Germinal center (tissue), 1 donor: Measurements from ENCODE around the gene CMBL.
"Not testable (repeated sequence)": the region's sequence is repeated elsewhere in the genome, so short reads cannot be mapped to it uniquely, and the experiment has no call there.

ENCODE experiments used
- DNase-seq: peaks from one replicate; pipeline ENCODE4 v3.0.0; 2012; ENCODE audit warnings: mixed read lengths, low spot score

CMBL gene

DNA sequence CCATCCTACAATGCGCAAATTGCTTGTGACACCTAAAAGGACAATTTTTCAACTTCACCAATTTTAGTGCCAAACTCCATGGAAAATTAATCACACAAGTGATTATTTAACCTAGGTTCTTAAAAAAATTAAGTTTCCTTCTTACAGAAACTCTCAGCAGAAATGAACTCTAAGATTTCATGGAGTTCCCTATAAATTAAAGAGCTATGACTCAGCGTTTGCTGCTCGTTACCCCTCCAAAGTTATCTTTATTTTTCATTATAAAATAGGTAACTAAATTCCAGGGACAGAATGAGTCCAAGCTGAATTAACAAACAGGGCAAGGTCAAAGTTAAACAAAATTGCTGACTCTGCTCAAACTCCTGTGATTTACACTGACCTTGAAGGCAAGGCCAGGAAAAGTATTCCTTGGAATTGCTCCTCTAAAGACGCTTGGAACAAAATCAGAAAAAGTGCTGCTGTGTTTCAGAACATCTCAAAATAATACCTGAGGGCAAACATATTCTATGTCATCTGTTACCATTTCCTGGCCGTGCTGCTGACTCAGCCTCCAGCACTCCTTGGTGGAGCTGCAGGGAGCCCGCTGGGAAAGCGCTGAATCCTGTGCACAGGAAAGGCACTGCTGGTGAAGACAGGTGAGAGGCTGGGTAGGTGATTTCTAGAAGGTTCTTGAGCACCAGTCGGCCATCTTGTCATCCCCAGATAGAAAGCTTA lies 2.5 kb upstream of the CMBL start:
- DNase-seq: no peak

DNA sequence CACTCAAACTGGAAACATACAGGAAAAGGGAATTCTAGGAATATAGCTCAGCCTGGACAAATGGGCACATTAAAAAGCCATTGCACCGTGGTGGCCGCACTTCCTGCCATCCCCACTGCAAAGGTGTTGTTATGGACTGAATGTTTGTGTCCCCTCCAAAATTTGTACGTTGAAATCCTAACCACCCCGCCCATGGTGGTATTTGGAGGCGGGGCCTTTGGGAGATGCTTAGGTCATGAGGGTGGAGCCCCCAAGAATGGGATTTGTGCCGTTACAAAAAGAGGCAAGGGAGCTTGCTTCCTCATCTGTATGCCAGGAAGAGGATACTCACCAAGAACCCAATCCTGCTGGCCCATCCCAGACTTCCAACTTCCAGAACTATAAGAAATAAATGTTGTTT lies 1.1 kb upstream of the CMBL start:
- no peak for DNase-seq

DNA sequence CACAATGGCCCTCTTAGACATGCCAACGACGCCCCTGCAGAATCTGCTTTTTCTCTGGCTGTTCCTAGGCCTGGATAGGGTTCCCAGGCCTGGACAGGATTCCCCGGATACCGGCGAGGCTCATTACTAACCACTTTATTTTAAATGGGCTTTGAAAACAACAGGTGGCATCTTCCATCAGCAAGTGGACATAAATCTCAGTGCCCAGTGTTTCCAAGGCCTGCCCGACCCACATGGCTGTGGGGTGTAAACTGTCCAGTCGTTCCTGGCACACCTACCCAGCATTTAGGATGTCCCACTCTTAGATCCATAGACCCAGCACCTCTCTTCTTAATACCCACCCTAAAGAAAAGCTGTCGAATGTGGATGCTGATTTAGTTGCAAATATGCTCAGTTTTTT lies 896 bp downstream of the CMBL start:
- DNase-seq: no peak

DNA sequence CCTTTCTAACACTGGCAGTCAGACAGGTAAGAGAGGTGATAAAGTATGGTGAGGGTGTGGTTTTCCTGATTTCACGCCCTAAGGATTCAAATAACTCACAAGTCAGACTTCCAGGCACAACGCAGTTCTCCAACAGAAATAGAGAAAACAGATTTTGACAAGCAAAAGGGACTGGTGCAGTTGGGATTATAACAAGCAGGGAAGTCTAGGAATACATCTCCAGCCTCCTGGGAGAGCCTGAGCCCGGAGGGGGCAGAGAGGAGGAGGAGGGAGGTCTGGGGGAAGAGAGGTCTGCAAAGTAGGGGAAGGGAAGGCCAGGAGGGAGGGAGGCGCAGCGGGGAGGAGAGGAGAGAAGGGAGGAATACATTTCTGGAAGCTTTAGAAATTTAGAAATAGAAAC lies 1.6 kb downstream of the CMBL start:
- no peak for DNase-seq

DNA sequence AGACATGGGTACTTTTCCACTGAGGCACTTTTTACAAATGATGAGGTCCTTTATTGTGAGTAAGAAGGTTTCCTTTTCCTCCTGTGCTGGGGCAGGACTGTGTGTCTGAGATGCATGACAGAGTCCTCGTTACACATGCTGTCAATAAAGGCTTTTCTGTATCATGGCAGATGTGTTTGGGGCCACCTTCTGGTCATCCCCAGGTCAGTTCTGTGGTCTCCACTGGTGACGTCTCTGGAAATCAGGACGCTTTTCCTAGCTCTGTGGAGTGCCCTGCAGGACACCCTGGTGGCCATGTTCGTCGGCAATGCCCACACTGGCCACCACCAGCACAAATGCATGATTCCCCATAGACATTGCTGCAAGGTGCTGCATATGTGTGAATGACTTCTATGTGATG lies 2.8 kb downstream of the CMBL start:
- DNase-seq: no peak

DNA sequence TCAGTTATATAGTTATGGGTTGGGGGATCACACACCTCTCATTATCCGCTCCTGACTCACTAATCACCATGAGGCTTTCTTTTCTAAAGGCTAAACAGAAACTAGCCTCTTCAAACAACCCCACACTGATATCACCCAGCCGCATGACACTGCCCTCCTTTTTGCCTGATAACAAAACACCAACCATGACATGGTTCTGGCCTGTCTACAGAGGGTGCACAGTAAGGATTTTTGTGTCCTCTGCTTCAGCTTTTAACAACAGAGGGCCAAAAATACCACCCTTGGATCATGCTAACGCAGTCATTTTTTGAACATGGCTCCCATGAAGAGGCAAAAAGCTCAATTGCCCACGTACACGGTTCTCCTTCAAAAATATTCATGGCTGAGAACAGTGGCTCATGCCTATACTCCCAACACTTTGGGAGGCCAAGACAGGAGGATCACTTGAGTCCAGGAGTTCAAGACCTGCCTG lies 4.0 kb downstream of the CMBL start:
- no peak for DNase-seq

DNA sequence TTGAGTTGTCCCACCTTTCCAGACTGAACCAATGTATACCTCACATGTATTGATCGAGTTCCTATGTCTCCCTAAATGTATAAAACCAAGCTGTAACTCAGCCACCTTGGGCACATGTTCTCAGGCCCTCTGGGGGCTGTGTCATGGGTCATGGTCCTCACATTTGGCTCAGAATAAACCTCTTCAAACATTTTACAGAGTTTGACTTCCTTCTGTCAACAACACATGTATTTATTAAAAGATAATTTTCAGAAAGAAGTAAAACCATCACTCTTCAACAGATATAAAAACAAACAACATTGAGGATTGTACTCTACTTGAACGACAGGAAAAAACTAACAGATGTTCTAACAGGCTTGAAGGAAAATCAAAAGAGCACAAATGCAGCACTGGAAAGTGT lies 4.5 kb downstream of the CMBL start:
- no peak for DNase-seq

DNA sequence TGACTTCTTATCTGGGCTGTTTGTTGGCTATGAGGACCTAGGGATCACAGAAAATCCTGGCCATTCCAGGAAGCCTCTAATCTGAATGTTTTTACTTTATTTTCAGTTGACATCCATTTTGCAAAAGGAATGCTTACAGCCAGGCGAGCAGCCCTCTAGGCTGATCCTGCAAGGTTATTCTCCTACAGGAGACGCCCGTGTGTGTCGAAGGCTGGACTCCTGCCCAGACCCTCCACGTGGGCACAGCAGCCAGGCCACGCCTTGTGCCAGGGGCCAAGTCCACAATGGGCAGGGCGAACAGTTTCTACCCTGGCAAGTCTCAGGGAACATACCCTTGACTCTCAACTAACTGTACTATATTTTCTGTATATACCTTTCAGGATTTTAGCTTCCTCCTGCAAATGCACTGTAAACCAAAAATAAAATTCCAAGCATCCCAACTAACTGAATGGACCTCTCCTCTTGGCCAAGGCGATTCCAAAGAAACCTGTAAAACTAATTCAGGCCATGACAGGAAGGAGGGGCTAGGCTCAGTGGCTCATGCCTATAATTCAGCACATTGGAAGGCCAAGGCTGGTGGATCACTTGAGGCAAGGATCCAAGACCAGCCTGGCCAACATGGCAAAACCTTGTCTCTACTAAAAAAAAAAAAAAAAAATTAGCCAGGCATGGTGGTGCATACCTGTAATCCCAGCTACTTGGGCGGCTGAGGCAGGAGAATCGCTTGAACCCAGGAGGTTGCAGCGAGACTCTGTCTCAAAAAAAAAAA lies 5.7 kb downstream of the CMBL start:
- no peak for DNase-seq

DNA sequence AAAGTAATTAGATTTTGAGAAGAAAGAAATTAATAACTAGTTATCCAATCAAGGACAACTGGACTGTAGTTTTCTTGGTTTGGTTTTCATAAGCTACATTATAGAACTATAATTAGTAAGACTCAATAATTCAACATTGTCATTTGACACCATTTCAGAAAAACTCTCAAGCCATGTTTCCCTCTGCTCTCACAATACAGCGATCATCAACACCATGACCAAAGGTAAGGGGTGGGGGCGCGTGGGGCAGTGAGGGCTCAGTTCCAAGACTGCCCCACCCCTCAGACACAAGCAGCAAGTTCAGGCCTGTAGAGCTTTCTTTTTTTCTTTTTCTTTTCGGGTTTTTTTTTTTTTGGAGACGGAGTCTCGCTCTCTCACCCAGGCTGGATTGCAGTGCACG lies 6.4 kb downstream of the CMBL start:
- no peak for DNase-seq

DNA sequence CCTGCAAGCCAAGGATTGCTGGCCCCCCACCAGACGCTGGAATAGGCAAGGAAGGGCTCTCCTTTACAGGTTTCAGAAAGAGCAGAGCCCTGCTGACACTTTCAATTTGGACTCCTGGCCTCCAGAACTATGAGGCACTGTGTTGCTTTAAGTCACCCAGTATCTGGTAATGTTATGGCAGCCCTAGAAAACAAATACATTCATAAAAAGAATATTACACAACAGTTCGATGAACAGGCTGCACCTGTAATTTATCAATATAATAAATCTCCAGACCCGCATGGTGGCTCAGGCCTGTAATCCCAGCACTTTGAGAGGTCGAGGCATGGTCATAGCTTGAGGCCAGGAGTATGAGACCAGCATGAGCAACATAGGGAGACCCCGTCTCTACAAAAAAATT lies 7.5 kb downstream of the CMBL start:
- no peak for DNase-seq

DNA sequence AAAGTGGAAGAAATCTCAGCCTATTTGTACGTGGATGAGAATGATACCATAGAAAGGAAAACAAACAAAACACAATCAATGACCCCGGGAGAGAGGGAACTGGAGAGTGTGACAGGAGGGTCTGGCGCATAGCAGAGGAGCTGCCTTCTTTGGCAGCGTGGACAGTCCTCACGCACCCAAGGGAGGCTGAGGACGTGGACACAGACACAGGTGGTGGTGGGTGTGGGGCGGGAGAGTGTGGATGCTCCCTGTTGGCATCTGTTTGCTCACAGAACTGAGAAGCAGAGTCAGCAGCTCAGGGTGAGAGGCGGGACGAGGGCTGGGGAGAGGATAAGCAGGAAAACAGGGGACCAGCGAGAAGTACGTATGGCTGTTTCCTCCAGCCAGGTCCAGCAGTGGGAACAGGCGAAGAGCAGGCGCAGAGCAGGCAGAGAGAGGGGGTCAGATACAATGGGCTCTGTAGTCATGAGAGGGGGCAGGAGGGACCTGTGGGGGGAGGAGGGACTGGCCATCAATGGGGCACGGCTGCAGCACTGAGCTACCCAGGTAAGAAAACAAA lies 10.0 kb downstream of the CMBL start:
- no peak for DNase-seq

DNA sequence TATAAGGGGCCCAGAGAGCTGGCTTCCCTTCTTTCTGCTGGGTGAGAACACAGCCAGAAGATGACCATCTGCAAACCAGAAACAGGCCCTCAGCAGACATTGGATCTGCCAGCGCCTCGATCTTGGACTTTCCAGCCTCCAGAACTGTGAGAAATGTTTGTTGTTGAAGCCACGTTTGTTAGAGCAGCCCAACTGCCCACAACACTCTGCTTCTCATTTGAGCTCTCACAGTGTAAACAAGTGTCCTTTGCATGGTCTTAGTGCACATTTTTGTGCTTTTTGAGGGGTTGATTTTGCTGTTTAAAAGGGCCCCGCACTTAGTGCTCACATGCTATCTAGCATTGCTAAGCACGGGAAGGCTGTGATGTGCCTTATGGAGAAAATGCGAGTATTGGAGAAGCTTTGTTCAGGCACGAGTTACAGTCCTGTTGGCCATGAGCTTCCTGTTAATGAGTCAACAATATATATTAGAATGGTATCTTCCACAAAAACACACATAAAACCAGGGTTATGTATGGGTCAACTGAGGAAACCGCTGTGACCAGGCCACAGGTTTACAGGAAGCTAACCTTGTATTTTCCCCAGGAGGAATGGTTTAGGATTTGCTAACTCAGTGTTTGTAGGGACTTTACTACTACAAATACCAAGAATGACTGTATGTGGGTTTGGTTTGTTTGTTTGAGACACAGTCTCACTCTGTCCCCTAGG lies 11.9 kb downstream of the CMBL start:
- DNase-seq: no peak

DNA sequence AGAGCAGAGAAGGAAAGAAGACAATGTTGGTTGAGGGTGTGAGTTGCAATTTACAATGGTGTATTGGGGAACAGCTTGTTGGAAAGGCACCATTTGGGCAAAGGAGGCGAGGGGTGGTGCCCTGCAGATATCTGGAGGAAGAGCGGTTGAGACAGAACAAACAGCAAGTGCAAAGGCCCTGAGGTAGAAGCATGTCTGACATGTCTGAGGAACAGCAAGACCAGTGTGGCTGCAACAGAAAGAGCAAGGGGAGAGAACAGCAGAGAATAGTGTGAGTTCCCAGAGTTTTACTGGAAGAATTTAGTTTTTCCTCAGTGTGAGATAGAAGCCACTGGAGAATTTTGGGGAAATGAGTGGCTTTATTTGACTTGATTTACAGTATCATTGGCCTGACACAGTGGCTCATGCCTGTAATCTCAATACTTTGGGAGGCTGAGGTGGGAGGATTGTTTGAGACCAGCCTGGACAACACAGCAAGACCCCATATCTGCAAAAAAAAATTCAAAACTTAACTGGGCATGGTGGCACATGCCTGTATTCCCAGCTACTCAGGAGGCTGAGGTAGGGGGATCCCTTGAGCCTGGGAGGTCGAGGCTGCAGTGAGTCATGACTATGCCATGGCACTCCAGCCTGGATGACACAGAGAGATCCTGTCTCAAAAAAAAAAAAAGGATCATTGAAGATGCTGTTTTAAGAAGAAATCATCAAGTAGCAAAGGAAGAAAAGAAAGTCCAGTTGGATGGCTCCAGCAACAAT lies 13.6 kb downstream of the CMBL start:
- DNase-seq: no peak

DNA sequence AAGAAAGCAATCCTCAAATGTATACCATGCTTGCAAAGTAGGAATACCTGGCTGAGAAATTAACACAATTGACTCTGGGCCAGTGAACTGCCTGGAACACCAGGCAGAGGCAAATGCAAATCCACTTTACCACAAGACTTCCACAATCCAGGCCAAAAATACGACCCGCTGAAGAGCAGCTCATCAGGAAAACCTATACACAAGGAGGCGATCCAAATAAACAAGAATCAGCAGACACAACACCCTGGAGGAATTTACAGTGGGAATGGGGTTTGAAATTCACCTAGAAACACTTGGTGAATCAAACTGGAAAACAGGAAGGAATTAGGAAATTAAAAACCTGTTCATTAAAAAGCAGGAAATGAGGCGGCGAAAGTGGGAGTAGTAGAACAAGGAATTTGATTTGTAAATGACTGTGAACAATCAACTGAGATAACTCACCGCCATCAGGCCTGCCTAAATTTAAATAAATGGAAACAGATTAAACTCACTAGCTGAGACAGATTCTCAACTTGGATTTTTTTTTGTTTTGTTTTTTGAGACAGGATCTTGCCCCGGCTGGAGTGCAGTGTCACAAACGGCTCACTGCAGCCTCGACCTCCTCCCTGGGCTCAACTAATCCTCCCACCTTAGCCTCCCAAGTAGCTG lies 15.9 kb downstream of the CMBL start:
- DNase-seq: no peak

DNA sequence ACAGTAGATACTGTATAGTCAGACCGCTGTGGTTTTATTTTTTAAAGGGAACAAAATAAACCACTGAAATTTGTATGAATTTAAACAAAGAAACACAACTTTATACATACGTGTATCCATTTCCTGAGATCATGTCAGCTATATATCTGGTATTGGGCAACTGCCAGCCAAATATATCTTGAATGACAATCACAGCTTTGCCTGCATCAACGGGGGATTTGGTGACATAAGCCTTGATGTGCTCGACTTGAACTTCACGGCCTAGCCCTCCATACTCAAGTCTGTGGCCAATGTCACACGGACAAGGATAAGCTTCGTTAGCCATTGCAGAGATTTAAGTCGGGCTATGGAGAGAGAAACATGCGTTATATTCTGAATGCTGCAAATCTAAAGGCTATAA lies 17.3 kb downstream of the CMBL start:
- DNase-seq: no peak

DNA sequence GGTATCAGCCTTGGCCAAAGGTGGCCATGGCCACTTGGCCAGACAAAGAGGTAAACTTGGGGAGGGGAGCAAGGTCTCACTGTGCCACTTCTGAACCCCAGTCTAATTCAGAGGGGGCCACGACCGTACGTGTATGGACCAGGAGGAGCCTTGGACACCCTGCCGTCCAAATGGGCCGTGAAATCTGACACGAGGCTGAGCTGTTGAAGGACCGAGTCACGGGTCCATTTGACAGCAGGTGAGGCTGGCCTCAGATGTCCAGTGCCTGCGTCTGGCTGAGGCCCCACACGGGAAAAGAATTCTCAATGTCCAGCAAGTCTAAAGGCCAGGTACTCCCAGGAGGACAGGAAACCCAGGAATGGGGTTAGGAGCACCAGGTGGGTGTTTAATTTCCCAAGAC lies 17.7 kb downstream of the CMBL start:
- no peak for DNase-seq

DNA sequence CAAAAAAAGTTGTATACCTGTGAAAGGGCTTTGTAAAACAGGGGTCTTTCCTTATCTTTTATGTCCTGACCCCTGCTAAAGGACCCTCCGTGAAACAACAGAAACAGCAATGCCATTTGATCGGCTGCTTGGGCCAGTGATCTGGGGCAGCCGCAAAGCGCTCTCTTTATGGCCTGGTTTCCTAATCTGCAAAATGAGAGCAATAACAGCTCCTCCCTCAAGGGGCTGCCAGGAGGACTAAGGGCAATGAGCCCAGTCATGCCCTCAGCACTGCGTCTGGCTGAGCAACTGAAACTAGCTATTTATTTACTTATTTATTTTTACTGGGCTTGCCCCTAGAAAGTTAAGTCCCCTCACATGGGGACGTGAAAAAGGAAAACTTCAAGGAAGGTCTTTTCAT lies 18.3 kb downstream of the CMBL start:
- DNase-seq: no peak

DNA sequence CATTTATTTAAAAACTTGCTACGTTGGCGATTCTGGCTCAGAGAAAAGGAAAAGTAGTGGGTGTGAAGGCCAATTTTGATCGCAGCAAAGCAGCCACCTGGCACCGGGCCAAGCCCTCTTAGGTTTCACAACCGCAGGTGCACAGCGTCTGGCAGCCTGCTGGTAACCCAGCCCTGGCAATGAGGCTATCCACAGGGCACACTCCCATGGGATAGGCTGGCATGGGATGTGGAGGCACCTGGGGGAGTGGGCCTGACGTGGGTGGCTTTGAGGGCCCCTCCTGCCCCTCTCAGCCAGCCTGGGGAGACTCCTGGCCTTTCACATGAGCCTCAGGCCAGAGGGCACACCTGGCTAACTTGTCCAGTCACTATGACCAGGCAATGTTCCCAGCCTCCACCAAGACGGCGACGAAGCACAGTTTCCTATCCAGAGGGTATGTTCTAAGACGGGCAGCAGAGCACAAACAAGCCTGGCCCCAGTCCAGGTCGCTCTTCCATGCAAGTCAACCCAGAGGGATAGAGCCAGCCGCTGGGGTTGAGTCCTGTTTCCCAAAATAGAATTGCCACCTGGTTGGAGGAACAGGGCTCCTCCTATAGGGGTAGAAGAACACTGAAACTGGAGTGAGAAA lies 19.0 kb downstream of the CMBL start:
- peak; percentile 28 for DNase-seq

DNA sequence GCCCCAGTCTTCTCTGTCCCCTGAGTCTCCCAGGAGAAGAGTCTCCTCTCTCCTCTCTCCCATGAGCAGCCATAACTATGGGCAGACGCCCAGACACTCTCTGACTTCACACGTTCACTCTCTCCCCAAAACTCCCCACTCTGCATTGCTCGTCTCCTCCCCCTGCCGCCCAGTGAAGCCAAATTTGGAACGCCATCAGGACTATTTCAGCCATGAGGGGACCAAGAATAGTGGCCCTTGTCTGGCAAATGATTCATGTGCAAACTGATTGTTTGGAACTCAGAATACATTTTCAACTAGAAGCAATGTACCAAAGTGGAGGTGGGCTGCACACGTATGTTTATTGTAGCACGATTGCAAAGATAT lies 20.9 kb downstream of the CMBL start:
- no peak for DNase-seq

DNA sequence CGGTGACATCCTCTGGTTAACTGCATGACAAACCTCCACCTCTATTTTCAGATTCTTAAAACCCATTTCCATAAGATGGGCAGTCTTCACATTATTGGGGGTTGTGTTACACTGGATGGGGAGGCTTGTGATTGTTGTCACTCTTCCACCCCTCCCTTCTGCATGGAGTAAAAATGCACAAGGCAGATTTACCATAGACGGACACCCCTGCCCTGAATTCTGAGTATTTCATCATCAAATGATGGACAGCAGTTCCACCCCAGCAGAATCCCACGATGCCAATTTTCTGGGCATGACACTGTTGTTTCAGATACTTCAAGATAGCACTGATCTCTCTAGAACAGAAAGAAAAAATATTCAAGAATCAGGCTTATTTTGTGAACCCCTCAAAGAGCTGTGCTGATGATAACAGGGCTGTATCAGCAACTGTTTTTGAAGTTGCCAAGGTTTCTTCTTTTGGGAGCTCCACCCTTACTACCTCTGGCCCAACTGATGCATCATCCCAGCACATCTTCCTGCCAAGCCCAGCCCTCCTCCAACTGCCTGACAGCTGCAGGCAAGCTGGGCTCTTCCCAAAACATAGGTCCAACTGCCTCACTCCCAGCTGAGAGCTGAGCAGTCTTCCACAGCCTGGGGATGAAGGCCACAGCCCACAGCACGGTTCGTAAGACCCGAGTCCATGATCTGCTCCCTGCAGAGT lies 21.4 kb downstream of the CMBL start:
- no peak for DNase-seq

DNA sequence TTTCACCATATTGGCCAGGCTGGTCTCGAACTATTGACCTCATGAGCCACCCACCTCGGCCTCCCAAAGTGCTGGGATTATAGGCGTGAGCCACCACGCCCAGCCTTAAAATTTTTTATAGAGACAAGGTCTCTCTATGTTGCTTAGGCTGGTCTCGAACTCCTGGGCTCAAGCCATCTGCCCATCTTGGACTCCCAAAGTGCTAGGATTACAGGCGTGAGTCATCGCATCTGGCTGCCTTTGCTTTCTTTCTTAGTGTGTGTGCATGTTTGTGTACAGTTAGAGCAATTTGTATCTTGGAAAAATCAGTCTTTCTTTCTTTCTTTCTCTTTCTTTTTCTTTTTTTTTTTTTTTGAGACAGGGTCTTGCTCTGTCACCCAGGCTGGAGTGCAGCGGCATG lies 22.3 kb downstream of the CMBL start:
- DNase-seq: not testable (repeated sequence)
